NT2/D1 (cell line): ENCODE measurements around the gene SLC66A1.

Experiments
- SUZ12 ChIP-seq: IDR thresholded peaks from 2 replicates; pipeline ENCODE4 v1.6.1; 2011; ENCODE audit not compliant: insufficient read length, insufficient read depth; ENCODE audit errors: extremely low read depth
- YY1 ChIP-seq: IDR thresholded peaks from 2 replicates; pipeline ENCODE4 v1.6.1; 2011; ENCODE audit not compliant: insufficient read length, insufficient read depth
- ZNF274 ChIP-seq: IDR thresholded peaks from 2 replicates; pipeline ENCODE4 v1.6.1; 2011; ENCODE audit warnings: mild to moderate bottlenecking, low read depth, low read length

DNA sequence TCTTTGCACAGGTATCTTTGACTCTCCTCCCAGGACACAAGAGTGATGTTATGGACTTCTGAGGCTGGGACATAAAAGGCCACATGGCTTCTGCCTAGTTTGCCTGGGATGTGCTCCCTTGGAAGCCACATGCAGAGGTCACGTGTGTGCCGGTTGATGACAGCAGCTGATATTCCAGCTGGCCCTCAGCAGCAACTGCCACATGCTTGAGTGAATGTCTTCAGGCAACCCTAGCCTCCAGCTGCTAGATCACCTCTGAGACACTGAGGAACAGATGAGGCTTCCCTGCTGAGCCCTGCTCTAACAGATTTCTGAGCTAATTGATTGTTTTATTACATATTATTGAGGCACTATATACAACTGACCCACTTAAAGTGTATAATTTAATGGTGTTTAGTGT is 11.9 kb upstream of the SLC66A1 start:
- TF ChIP-seq YY1 = no peak
- TF ChIP-seq SUZ12 = no peak
- TF ChIP-seq ZNF274 = no peak
